ENCODE data around the gene PRKCH.

The PRKCH gene

GRCh38 chr14:61484031-61484430 is 162.7 kb downstream of the PRKCH start:
- no peak for DNase-seq (ENCODE audit: low spot score)
- no peaks in the 10 kb centered on the region for H3K27me3 Mint-ChIP-seq (ENCODE audit: low read depth)
- H3K27ac Mint-ChIP-seq = peak overlapping the region; percentile 26
- H3K4me1 Mint-ChIP-seq (ENCODE audit: low read depth) = peaks cover 36% of the 10 kb centered on the region
- no peak overlapping the region for H3K4me3 Mint-ChIP-seq
- no peaks in the 10 kb centered on the region for H3K9me3 Mint-ChIP-seq
- H3K36me3 Mint-ChIP-seq (ENCODE audit: low read depth) = peaks cover 66% of the 10 kb centered on the region

GRCh38 chr14:61484826-61485584 is 163.6 kb downstream of the PRKCH start:
- Mint-ChIP-seq H3K4me1 (ENCODE audit: low read depth) (peaks cover 27% of the 10 kb centered on the region), H3K27ac (no peak overlapping the region), H3K27me3 (ENCODE audit: low read depth) (no peaks in the 10 kb centered on the region), H3K36me3 (ENCODE audit: low read depth) (peaks cover 69% of the 10 kb centered on the region), H3K4me3 (no peak overlapping the region), H3K9me3 (no peaks in the 10 kb centered on the region)
- DNase-seq (ENCODE audit: low spot score) = no peak

GRCh38 chr14:61485661-61486060 is 164.3 kb downstream of the PRKCH start:
- Mint-ChIP-seq H3K4me3 (no peak overlapping the region), H3K4me1 (ENCODE audit: low read depth) (peaks cover 22% of the 10 kb centered on the region), H3K9me3 (no peaks in the 10 kb centered on the region), H3K36me3 (ENCODE audit: low read depth) (peaks cover 68% of the 10 kb centered on the region), H3K27ac (peak overlapping the region; percentile 38), H3K27me3 (ENCODE audit: low read depth) (no peaks in the 10 kb centered on the region)
- DNase-seq (ENCODE audit: low spot score) = no peak

- Mint-ChIP-seq H3K9me3 (no peaks in the 10 kb centered on the region), H3K4me3 (no peak overlapping the region), H3K27ac (no peak overlapping the region), H3K27me3 (ENCODE audit: low read depth) (no peaks in the 10 kb centered on the region), H3K36me3 (ENCODE audit: low read depth) (peaks cover 58% of the 10 kb centered on the region), H3K4me1 (ENCODE audit: low read depth) (peaks cover 12% of the 10 kb centered on the region)
- no peak for DNase-seq (ENCODE audit: low spot score)
These were observed 165.6 kb downstream of the PRKCH start for GRCh38 chr14:61486930-61487495.

GRCh38 chr14:61488417-61489401 is 167.3 kb downstream of the PRKCH start:
- Mint-ChIP-seq H3K4me3 (no peak overlapping the region), H3K36me3 (ENCODE audit: low read depth) (peaks cover 44% of the 10 kb centered on the region), H3K27me3 (ENCODE audit: low read depth) (no peaks in the 10 kb centered on the region), H3K4me1 (ENCODE audit: low read depth) (peaks cover 7% of the 10 kb centered on the region), H3K9me3 (no peaks in the 10 kb centered on the region), H3K27ac (no peak overlapping the region)
- DNase-seq (ENCODE audit: low spot score) = no peak

- Mint-ChIP-seq H3K27ac (no peak overlapping the region), H3K36me3 (ENCODE audit: low read depth) (peaks cover 39% of the 10 kb centered on the region), H3K27me3 (ENCODE audit: low read depth) (no peaks in the 10 kb centered on the region), H3K9me3 (no peaks in the 10 kb centered on the region), H3K4me3 (no peak overlapping the region), H3K4me1 (ENCODE audit: low read depth) (peaks cover 8% of the 10 kb centered on the region)
- DNase-seq (ENCODE audit: low spot score) = no peak
These were observed 168.1 kb downstream of the PRKCH start for GRCh38 chr14:61489512-61489911.

- Mint-ChIP-seq H3K9me3 (no peaks in the 10 kb centered on the region), H3K27ac (no peak overlapping the region), H3K36me3 (ENCODE audit: low read depth) (peaks cover 37% of the 10 kb centered on the region), H3K4me1 (ENCODE audit: low read depth) (peaks cover 10% of the 10 kb centered on the region), H3K4me3 (no peak overlapping the region), H3K27me3 (ENCODE audit: low read depth) (no peaks in the 10 kb centered on the region)
- DNase-seq (ENCODE audit: low spot score) = no peak
These were observed 168.6 kb downstream of the PRKCH start for GRCh38 chr14:61489932-61490331.

- no peaks in the 10 kb centered on the region for H3K27me3 Mint-ChIP-seq (ENCODE audit: low read depth)
- no peak for DNase-seq (ENCODE audit: low spot score)
These were observed 169.8 kb downstream of the PRKCH start for GRCh38 chr14:61491224-61491623.

GRCh38 chr14:61491876-61492434 is 170.6 kb downstream of the PRKCH start:
- H3K27me3 Mint-ChIP-seq (ENCODE audit: low read depth) = no peaks in the 10 kb centered on the region
- no peaks in the 10 kb centered on the region for H3K9me3 Mint-ChIP-seq
- peaks cover 36% of the 10 kb centered on the region for H3K36me3 Mint-ChIP-seq (ENCODE audit: low read depth)
- H3K4me1 Mint-ChIP-seq (ENCODE audit: low read depth) = peaks cover 7% of the 10 kb centered on the region
- no peak for DNase-seq (ENCODE audit: low spot score)
- no peak overlapping the region for H3K27ac Mint-ChIP-seq
- no peak overlapping the region for H3K4me3 Mint-ChIP-seq

More at GRCh38 chr14:61491224-61491623, 169.8 kb downstream of the PRKCH start:
- H3K36me3 Mint-ChIP-seq (ENCODE audit: low read depth) = peaks cover 36% of the 10 kb centered on the region
- H3K4me1 Mint-ChIP-seq (ENCODE audit: low read depth) = peaks cover 8% of the 10 kb centered on the region
- no peak overlapping the region for H3K4me3 Mint-ChIP-seq
- H3K27ac Mint-ChIP-seq = no peak overlapping the region
- no peaks in the 10 kb centered on the region for H3K9me3 Mint-ChIP-seq

- Mint-ChIP-seq H3K4me1 (ENCODE audit: low read depth) (peaks cover 10% of the 10 kb centered on the region), H3K27ac (no peak overlapping the region), H3K27me3 (ENCODE audit: low read depth) (no peaks in the 10 kb centered on the region), H3K4me3 (no peak overlapping the region), H3K36me3 (ENCODE audit: low read depth) (peaks cover 36% of the 10 kb centered on the region), H3K9me3 (no peaks in the 10 kb centered on the region)
- no peak for DNase-seq (ENCODE audit: low spot score)
These were observed 171.1 kb downstream of the PRKCH start for GRCh38 chr14:61492474-61492873.

- H3K9me3 Mint-ChIP-seq = no peaks in the 10 kb centered on the region
- no peak for DNase-seq (ENCODE audit: low spot score)
- H3K36me3 Mint-ChIP-seq (ENCODE audit: low read depth) = peaks cover 36% of the 10 kb centered on the region
- H3K27ac Mint-ChIP-seq = no peak overlapping the region
- no peak overlapping the region for H3K4me3 Mint-ChIP-seq
- H3K27me3 Mint-ChIP-seq (ENCODE audit: low read depth) = no peaks in the 10 kb centered on the region
- H3K4me1 Mint-ChIP-seq (ENCODE audit: low read depth) = peaks cover 10% of the 10 kb centered on the region
These were observed 171.9 kb downstream of the PRKCH start for GRCh38 chr14:61493239-61493638.

- H3K27ac Mint-ChIP-seq = no peak overlapping the region
- H3K4me1 Mint-ChIP-seq (ENCODE audit: low read depth) = peaks cover 12% of the 10 kb centered on the region
- H3K4me3 Mint-ChIP-seq = no peak overlapping the region
- no peak for DNase-seq (ENCODE audit: low spot score)
- no peaks in the 10 kb centered on the region for H3K27me3 Mint-ChIP-seq (ENCODE audit: low read depth)
- H3K36me3 Mint-ChIP-seq (ENCODE audit: low read depth) = peaks cover 41% of the 10 kb centered on the region
- H3K9me3 Mint-ChIP-seq = no peaks in the 10 kb centered on the region
These were observed 172.6 kb downstream of the PRKCH start for GRCh38 chr14:61494018-61494417.

GRCh38 chr14:61495809-61496208 is 174.4 kb downstream of the PRKCH start:
- Mint-ChIP-seq H3K4me1 (ENCODE audit: low read depth) (peaks cover 17% of the 10 kb centered on the region), H3K36me3 (ENCODE audit: low read depth) (peaks cover 47% of the 10 kb centered on the region), H3K4me3 (no peak overlapping the region), H3K27ac (no peak overlapping the region), H3K27me3 (ENCODE audit: low read depth) (no peaks in the 10 kb centered on the region), H3K9me3 (no peaks in the 10 kb centered on the region)
- DNase-seq (ENCODE audit: low spot score) = no peak

All from T-helper 2 cell treated with Interferon-gamma antibody and Interleukin-4, amounts not matched to agents 5 μg/mL and 100 μg/mL, for 36 hours (primary cell).